Thyroid gland (tissue), 4 donors: ENCODE measurements around the gene RAB37. TPM values are rescaled to one million over a fixed set of nuclear protein-coding genes. Genes with fewer than 3 reads are reported as not detected.

Experiments used
- DNase-seq, 2 donors: peaks; one replicate each; pipeline ENCODE4 v3.0.0-alpha.2; 2019
- H3K27ac ChIP-seq, 3 donors: fragments of 200-600 bp; sonication (generic); 1 replicate in 2 of 3; 2 replicates in 1 of 3; pipeline ENCODE4 v1.5.1; 2016 to 2019; ENCODE audit warnings: mild to moderate bottlenecking in 1 of 3, moderate library complexity in 1 of 3
- H3K27me3 ChIP-seq: fragments of 200-600 bp; sonication (generic); one replicate; pipeline ENCODE4 v1.5.1; 2019
- H3K36me3 ChIP-seq, 2 donors: fragments of 200-600 bp; sonication (generic); one replicate each; pipeline ENCODE4 v1.5.1; 2016 to 2019
- H3K4me1 ChIP-seq, 2 donors: fragments of 200-600 bp; sonication (generic); one replicate each; pipeline ENCODE4 v1.5.1; 2017 to 2019
- H3K4me3 ChIP-seq, 3 donors: fragments of 200-600 bp; sonication (generic); replicated peaks in 1 of 3; 1 replicate in 2 of 3; 2 replicates in 1 of 3; pipeline ENCODE4 v1.5.1; 2016; ENCODE audit warnings: mild to moderate bottlenecking in 1 of 3
- H3K9me3 ChIP-seq: fragments of 200-600 bp; sonication (generic); one replicate; pipeline ENCODE4 v1.5.1; 2017
- POLR2A ChIP-seq, 2 donors: fragments of 450-650 bp; IDR thresholded peaks; one replicate each; pipeline ENCODE4 v1.6.1; 2017; ENCODE audit warnings: antibody characterized with exemption in 2 of 2, mild to moderate bottlenecking in 2 of 2, moderate library complexity in 1 of 2
- WGBS, 2 donors: methylation state at CpG; one replicate each; pipeline ENCODE4 v1.1.5; 2017; 5-methylcytosine and 5-hydroxymethylcytosine counted together
- intact Hi-C: fragments of 100-400 bp; cut with DNase I; formaldehyde crosslinking; loops from one replicate; pipeline ENCODE4 v1.15.1; 2023
- total RNA-seq, 4 donors: library from RNA; depleted of rRNA; stranded (reverse); fragments of >200 nt; gene quantifications; one replicate each; pipeline ENCODE4 v1.2.3, GENCODE V29; 2016
- TF ChIP-seq, protein P1 (sequence below), 6 experiments: fragments of 200-600 bp in 3 of 6; fragments of 450-650 bp in 3 of 6; sonication (generic) in 3 of 6; IDR thresholded peaks; one replicate each; pipeline ENCODE4 v1.5.1; 2016 to 2019; ENCODE audit warnings: antibody characterized with exemption in 6 of 6, mild to moderate bottlenecking in 2 of 6, inconsistent platforms in 1 of 6, moderate library complexity in 1 of 6

RAB37 gene
- total RNA-seq, 4 donors from 2014 or later, result 0.33 to 1.8 (median 0.39) TPM

DNA sequence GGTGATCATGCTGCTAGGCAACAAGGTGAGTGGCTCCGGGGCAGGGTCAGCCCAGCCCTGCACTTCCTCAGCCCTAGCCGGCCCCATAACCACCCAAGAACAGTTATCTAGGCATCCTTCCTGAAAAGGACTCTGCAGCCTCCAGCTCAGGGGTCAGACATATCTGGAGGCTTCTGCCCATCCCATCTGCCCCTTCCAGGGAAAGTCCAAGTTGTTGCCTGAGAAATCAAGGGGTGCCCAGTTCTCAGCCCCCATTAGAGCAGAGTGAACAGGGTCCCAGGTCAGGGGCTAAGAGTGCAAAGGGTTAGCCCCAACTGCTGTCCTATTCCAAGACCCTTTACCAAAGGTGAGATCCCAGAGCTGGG lies 7.3 kb downstream of the RAB37 start:
- peaks cover 3% of the 10 kb centered on the region for H3K27me3 ChIP-seq
- no peak for TF ChIP-seq POLR2A (IDR thresholded peaks at IDR 0.05)
- TF ChIP-seq, protein P1, sequence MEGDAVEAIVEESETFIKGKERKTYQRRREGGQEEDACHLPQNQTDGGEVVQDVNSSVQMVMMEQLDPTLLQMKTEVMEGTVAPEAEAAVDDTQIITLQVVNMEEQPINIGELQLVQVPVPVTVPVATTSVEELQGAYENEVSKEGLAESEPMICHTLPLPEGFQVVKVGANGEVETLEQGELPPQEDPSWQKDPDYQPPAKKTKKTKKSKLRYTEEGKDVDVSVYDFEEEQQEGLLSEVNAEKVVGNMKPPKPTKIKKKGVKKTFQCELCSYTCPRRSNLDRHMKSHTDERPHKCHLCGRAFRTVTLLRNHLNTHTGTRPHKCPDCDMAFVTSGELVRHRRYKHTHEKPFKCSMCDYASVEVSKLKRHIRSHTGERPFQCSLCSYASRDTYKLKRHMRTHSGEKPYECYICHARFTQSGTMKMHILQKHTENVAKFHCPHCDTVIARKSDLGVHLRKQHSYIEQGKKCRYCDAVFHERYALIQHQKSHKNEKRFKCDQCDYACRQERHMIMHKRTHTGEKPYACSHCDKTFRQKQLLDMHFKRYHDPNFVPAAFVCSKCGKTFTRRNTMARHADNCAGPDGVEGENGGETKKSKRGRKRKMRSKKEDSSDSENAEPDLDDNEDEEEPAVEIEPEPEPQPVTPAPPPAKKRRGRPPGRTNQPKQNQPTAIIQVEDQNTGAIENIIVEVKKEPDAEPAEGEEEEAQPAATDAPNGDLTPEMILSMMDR (IDR thresholded peaks at IDR 0.05), result no peak
- 50 to 67% methylated on average over 1 to 2 of the region's 2 CpGs for WGBS, 2 donors
- no peaks in the 10 kb centered on the region for H3K9me3 ChIP-seq
- intact Hi-C loops, result loop anchor here (2.0 to 5.0 kb wide), 2 partner anchors 43 to 118 kb away; no protein-coding TSS in a partner anchor
- DNase-seq, result no peak
- peaks cover 10 to 15% of the 10 kb centered on the region in 2 donors for H3K4me1 ChIP-seq
- no peak overlapping the region for H3K27ac ChIP-seq
- no peaks in the 10 kb centered on the region for H3K36me3 ChIP-seq
- H3K4me3 ChIP-seq, result no peak overlapping the region

DNA sequence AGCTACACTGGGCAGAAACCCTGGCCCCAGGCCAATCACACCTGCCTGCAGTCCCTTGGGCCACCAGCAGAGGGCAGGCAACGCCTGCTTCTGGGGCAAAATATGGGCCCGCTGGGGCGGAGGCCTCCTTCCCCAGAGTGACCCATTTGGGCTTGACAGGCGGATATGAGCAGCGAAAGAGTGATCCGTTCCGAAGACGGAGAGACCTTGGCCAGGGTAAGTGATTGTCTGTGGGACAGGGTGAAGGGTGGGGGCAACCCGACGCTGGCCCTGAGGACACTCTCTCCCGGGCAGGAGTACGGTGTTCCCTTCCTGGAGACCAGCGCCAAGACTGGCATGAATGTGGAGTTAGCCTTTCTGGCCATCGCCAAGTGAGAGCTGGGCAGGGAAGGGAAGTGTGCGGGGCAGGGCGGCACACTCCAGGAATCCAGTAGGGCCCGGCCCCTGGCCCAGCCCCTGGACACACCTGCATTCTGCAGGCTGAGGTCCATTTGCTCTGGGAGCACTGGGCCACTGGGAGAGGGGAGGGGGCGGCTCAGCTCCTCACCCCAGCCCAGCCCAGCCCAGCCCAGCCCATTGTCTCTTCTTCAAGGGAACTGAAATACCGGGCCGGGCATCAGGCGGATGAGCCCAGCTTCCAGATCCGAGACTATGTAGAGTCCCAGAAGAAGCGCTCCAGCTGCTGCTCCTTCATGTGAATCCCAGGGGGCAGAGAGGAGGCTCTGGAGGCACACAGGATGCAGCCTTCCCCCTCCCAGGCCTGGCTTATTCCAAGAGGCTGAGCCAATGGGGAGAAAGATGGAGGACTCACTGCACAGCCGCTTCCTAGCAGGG lies 7.9 kb downstream of the RAB37 start:
- Histone ChIP-seq H3K27ac (peak overlapping the region in 2 of 3 donors; percentile 51 to 57), H3K4me1 (peaks cover 16 to 18% of the 10 kb centered on the region in 2 donors), H3K4me3 (no peak overlapping the region), H3K36me3 (no peaks in the 10 kb centered on the region), H3K27me3 (no peaks in the 10 kb centered on the region), H3K9me3 (no peaks in the 10 kb centered on the region)
- no peak for TF ChIP-seq POLR2A (IDR thresholded peaks at IDR 0.05)
- TF ChIP-seq, protein P1 (IDR thresholded peaks at IDR 0.05), result peak; percentile 98 to 100 (median 99)
- peak; percentile 87 to 88 for DNase-seq
- 33 to 36% methylated on average over 20 to 21 of the region's 24 CpGs for WGBS, 2 donors
- intact Hi-C loops, result loop anchor here (2.0 to 5.0 kb wide), 3 partner anchors 42 to 212 kb away; no protein-coding TSS in a partner anchor

DNA sequence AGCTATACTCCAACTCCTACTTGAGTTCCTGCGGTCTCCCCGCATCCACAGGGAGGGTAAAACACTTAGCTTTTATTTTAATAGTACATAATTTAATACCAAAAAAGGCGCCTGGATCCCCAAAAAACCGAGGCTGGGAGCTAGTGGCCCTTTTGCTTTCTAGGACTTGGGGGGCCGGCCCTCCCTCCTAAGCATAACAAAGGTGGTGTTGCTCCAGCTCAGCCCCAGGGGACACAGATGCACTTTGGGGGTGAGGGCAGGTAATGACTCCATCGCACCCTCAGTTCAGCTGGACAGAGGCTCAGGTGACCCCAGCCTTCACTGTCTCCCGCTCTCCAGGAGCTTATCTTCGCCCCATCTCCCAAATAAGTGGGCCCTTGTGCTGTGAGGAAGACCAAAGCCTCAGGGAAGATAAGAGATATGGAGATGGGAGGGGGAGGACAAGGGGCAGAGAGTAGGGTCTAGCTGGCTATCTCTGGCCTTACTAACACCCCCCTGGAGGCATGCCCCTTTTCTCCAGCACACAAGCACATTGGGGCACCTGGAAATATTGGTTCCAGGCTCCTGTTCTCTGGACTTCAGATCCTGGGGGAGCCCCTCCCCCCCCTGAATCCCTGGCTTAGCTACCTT lies 8.6 kb downstream of the RAB37 start:
- Histone ChIP-seq H3K27ac (no peak overlapping the region), H3K9me3 (no peaks in the 10 kb centered on the region), H3K4me3 (no peak overlapping the region), H3K27me3 (no peaks in the 10 kb centered on the region), H3K36me3 (no peaks in the 10 kb centered on the region), H3K4me1 (peaks cover 21 to 25% of the 10 kb centered on the region in 2 donors)
- intact Hi-C loops, result loop anchor here (2.0 to 5.0 kb wide), 2 partner anchors 117 to 212 kb away; no protein-coding TSS in a partner anchor
- 91 to 93% methylated on average over 8 of the region's 8 CpGs for WGBS, 2 donors
- DNase-seq, result no peak
- no peak for TF ChIP-seq POLR2A (IDR thresholded peaks at IDR 0.05)
- TF ChIP-seq, protein P1 (IDR thresholded peaks at IDR 0.05), result no peak

DNA sequence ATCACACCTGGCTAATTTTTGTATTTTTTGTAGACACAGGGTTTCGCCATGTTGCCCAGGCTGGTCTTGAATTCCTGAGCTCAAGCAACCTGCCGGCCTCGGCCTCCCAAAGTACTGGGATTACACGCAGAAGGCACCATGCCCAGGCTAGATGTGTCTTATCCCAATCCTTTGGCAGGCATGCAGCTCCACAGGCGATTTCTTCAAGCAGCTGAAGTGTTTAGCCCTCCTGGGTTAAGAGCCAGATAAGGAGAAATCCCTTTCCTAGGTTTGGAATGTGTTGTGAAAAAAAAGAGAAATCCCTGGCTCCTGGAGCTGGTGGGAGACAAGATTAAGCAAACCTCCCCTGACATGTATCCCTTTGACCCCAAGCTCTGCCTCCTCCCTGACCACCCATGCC lies 9.3 kb downstream of the RAB37 start:
- intact Hi-C loops, result loop anchor here (5.0 kb wide), 1 partner anchor 211 kb away; no protein-coding TSS in a partner anchor
- no peak for DNase-seq
- WGBS, 2 donors, result 71 to 84% methylated on average over 5 of the region's 5 CpGs
- TF ChIP-seq, protein P1 (IDR thresholded peaks at IDR 0.05), result no peak
- no peak for TF ChIP-seq POLR2A (IDR thresholded peaks at IDR 0.05)
- Histone ChIP-seq H3K27ac (no peak overlapping the region), H3K9me3 (no peaks in the 10 kb centered on the region), H3K4me3 (no peak overlapping the region), H3K36me3 (no peaks in the 10 kb centered on the region), H3K27me3 (no peaks in the 10 kb centered on the region), H3K4me1 (peaks cover 26 to 30% of the 10 kb centered on the region in 2 donors)
